Prostate gland (tissue), 2 donors: ENCODE results near the gene CYTL1. TPM values are rescaled to one million over a fixed set of nuclear protein-coding genes. Genes with fewer than 3 reads are reported as not detected.

ENCODE experiments used
- DNase-seq: peaks from one replicate; pipeline ENCODE4 v3.0.0-alpha.2; 2019; ENCODE audit warnings: low spot score
- H3K27ac ChIP-seq, 2 donors: fragments of 200-600 bp; sonication (generic); 2 replicates each; pipeline ENCODE4 v1.5.1; 2017 to 2019
- H3K27me3 ChIP-seq: fragments of 200-600 bp; sonication (generic); replicated peaks from 2 replicates; pipeline ENCODE4 v1.5.1; 2019; ENCODE audit not compliant: insufficient read depth
- H3K36me3 ChIP-seq, 2 donors: fragments of 200-600 bp; sonication (generic); 1 replicate in 1 of 2; 2 replicates in 1 of 2; pipeline versions ENCODE4 v1.5.1 to v1.8.1; 2017 to 2019
- H3K4me1 ChIP-seq: fragments of 200-600 bp; sonication (generic); replicated peaks from 2 replicates; pipeline ENCODE4 v1.5.1; 2019
- H3K4me3 ChIP-seq, 2 donors: fragments of 200-600 bp; sonication (generic); 2 replicates each; pipeline ENCODE4 v1.5.1; 2017 to 2019
- H3K9me3 ChIP-seq: fragments of 200-600 bp; sonication (generic); 2 replicates; pipeline ENCODE4 v1.5.1; 2017
- CTCF ChIP-seq, 4 experiments: fragments of 200-600 bp in 2 of 4; fragments of 450-650 bp in 2 of 4; sonication (generic) in 2 of 4; IDR thresholded peaks; 1 replicate in 3 of 4; 2 replicates in 1 of 4; pipeline ENCODE4 v1.5.1; 2016 to 2019; ENCODE audit warnings: antibody characterized with exemption in 4 of 4, mild to moderate bottlenecking in 2 of 4, moderate library complexity in 2 of 4
- POLR2A ChIP-seq: fragments of 450-650 bp; IDR thresholded peaks from one replicate; pipeline ENCODE4 v1.6.1; 2016; ENCODE audit warnings: antibody characterized with exemption, mild to moderate bottlenecking
- POLR2AphosphoS5 ChIP-seq: sonication (generic); formaldehyde crosslinking; IDR thresholded peaks from one replicate; pipeline ENCODE4 v1.6.1; 2017; ENCODE audit warnings: antibody characterized with exemption
- WGBS: methylation state at CpG from one replicate; pipeline ENCODE4 v1.1.5; 2018; 5-methylcytosine and 5-hydroxymethylcytosine counted together
- intact Hi-C: fragments of 100-400 bp; cut with DNase I; formaldehyde crosslinking; loops from one replicate; pipeline ENCODE4 v1.14.2; 2022
- total RNA-seq, 2 donors: library from RNA; depleted of rRNA; stranded (reverse); fragments of >200 nt; gene quantifications; one replicate each; pipeline ENCODE4 v1.1.0, GENCODE V29; 2016

CYTL1 gene
- total RNA-seq, 2 donors from 2014 or later: 1.4 to 2.2 TPM

DNA sequence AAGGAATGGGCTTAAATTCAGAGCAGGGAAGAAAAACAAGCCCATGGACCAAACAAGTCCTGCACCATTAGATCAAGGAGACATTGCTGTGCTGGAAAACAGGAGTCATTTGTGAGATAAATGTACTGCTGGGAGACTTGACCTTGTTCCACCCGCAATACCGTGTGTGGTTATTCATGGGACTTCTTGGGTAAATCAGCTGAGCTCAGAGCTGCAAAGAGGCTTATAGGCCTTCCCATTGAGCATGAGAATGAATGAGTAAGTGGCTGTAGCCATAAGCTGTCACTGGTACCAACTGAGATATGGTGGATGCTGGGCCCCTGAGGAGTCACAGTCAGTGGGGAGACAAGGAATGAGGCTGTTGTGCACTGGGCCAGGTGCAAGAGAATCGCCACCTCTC is 2.3 kb upstream of the CYTL1 start:
- Histone ChIP-seq H3K9me3 (no peaks in the 10 kb centered on the region), H3K27ac (no peak overlapping the region), H3K4me3 (no peak overlapping the region), H3K4me1 (no peaks in the 10 kb centered on the region), H3K27me3 (peaks cover 8% of the 10 kb centered on the region), H3K36me3 (no peaks in the 10 kb centered on the region)
- TF ChIP-seq POLR2AphosphoS5 (no peak), POLR2A (no peak), CTCF (IDR thresholded peaks at IDR 0.05) (no peak)
- 83% methylated on average over 3 of the region's 3 CpGs for WGBS
- intact Hi-C loops: no loop called here
- no peak for DNase-seq

DNA sequence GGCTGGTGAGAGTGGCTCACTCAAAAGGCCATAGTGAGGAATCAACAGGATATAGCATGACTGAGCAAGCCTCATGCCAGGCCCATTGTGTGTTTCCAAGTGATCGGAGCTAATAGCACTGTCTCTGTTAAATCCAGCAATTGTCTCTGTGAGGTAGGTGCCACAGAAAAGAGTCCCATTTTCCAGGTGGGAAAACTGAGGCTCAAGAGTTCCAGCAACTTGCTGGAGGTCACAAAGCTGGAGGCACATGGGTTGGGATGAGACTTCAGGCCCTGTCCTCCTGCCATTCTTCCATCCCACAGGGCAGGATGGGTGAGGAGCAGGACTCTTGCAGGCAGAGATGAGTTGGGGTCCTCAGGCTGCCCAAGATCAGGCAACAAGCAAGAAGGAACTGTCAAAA is 1.1 kb upstream of the CYTL1 start:
- no peaks in the 10 kb centered on the region for H3K9me3 ChIP-seq
- DNase-seq: no peak
- WGBS: 79% methylated on average over 1 of the region's 1 CpG
- H3K27me3 ChIP-seq: peaks cover 16% of the 10 kb centered on the region
- intact Hi-C loops: no loop called here
- no peak for TF ChIP-seq CTCF (IDR thresholded peaks at IDR 0.05)
- no peak for TF ChIP-seq POLR2A
- no peak for TF ChIP-seq POLR2AphosphoS5
- H3K36me3 ChIP-seq: no peaks in the 10 kb centered on the region
- H3K4me1 ChIP-seq: no peaks in the 10 kb centered on the region
- H3K4me3 ChIP-seq: no peak overlapping the region
- no peak overlapping the region for H3K27ac ChIP-seq

GRCh38 chr4:5019796-5020195 is 538 bp upstream of the CYTL1 start:
- no peaks in the 10 kb centered on the region for H3K9me3 ChIP-seq
- H3K36me3 ChIP-seq: no peaks in the 10 kb centered on the region
- WGBS: 89% methylated on average over 12 of the region's 12 CpGs
- no peak overlapping the region for H3K27ac ChIP-seq
- H3K27me3 ChIP-seq: peaks cover 16% of the 10 kb centered on the region
- H3K4me3 ChIP-seq: no peak overlapping the region
- TF ChIP-seq CTCF (IDR thresholded peaks at IDR 0.05) (no peak), POLR2AphosphoS5 (no peak), POLR2A (no peak)
- no peaks in the 10 kb centered on the region for H3K4me1 ChIP-seq
- DNase-seq: no peak
- intact Hi-C loops: no loop called here

DNA sequence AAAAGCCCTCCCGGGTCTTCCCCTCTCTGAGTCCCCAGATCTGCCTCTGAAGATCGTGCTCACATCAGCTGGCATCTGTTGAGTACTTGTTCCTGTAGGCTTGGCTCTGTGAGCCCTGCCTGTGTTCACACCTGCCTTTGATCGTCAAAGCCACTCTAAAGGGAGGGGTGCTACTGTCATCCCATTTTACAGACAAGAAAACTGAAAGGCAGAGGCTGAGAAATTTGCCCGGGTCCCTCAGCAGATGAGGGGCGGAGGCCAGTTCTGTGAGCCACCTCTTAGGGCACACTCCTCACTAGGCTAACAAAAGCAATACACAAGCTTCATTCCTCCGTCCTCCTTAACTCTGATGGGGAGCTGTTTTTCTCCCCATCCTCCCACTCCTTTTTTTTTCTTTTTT is 655 bp downstream of the CYTL1 start:
- TF ChIP-seq POLR2A: no peak
- TF ChIP-seq CTCF (IDR thresholded peaks at IDR 0.05): no peak
- TF ChIP-seq POLR2AphosphoS5: no peak
- intact Hi-C loops: no loop called here
- Histone ChIP-seq H3K27me3 (peaks cover 16% of the 10 kb centered on the region), H3K4me3 (no peak overlapping the region), H3K27ac (no peak overlapping the region), H3K9me3 (no peaks in the 10 kb centered on the region), H3K36me3 (no peaks in the 10 kb centered on the region), H3K4me1 (no peaks in the 10 kb centered on the region)
- WGBS: 25% methylated on average over 6 of the region's 6 CpGs
- DNase-seq: no peak

GRCh38 chr4:5018096-5018495 is 1.2 kb downstream of the CYTL1 start:
- no peaks in the 10 kb centered on the region for H3K36me3 ChIP-seq
- intact Hi-C loops: no loop called here
- WGBS: 19% methylated on average over 2 of the region's 2 CpGs
- H3K4me1 ChIP-seq: no peaks in the 10 kb centered on the region
- peaks cover 16% of the 10 kb centered on the region for H3K27me3 ChIP-seq
- H3K4me3 ChIP-seq: no peak overlapping the region
- no peak overlapping the region for H3K27ac ChIP-seq
- no peaks in the 10 kb centered on the region for H3K9me3 ChIP-seq
- TF ChIP-seq POLR2AphosphoS5 (no peak), POLR2A (no peak), CTCF (IDR thresholded peaks at IDR 0.05) (no peak)
- no peak for DNase-seq
